GM12872 (cell line): ENCODE results near the gene GLA.

Experiments used
- CTCF ChIP-seq: IDR thresholded peaks from 3 replicates; pipeline ENCODE4 v1.5.1; 2011; ENCODE audit warnings: low read depth, mild to moderate bottlenecking, low read length, moderate library complexity; ENCODE audit not compliant: insufficient read depth

The GLA gene

GRCh38 chrX:101348452-101349192 lies 59.1 kb downstream of the GLA start, which contains the start of gene TIMM8A:
Gene TIMM8A, minus strand, starts transcription at chrX:101348742. Its CDS starts 78 bp downstream, at chrX:101348664.
- no peak for TF ChIP-seq CTCF

GRCh38 chrX:101347859-101348451 lies 59.8 kb downstream of the GLA start:
- TF ChIP-seq CTCF = no peak
